ENCODE measurements around the gene FAM241A.
A peak's percentile ranks its signal among the peaks of the same experiment; 100 is the strongest.
"Not testable (repeated sequence)": the region's sequence is repeated elsewhere in the genome, so short reads cannot be mapped to it uniquely, and the experiment has no call there.

Gene FAM241A
- 8.7 to 89.6 reads per million in 2 experiments for total RNA-seq

GRCh38 chr4:112145326-112145789 lies at the start of gene FAM241A:
Gene FAM241A (plus strand): TSS chr4:112145454. CDS start chr4:112145581, 127 bp downstream.
- peak; percentile 83 for DNase-seq (ENCODE audit: low read depth)

- DNase-seq (ENCODE audit: low read depth) = no peak
Measured at GRCh38 chr4:112098841-112099530, 46.3 kb upstream of the FAM241A start.

GRCh38 chr4:112099701-112100297 lies 45.5 kb upstream of the FAM241A start:
- no peak for DNase-seq (ENCODE audit: low read depth)

GRCh38 chr4:112102875-112103370 lies 42.3 kb upstream of the FAM241A start:
- DNase-seq (ENCODE audit: low read depth) = no peak

GRCh38 chr4:112105201-112105969 lies 39.9 kb upstream of the FAM241A start:
- DNase-seq (ENCODE audit: low read depth) = no peak

- no peak for DNase-seq (ENCODE audit: low read depth)
Measured at GRCh38 chr4:112109360-112110058, 35.7 kb upstream of the FAM241A start.

GRCh38 chr4:112110059-112110425 lies 35.2 kb upstream of the FAM241A start:
- DNase-seq (ENCODE audit: low read depth) = no peak

- DNase-seq (ENCODE audit: low read depth) = no peak
Measured at GRCh38 chr4:112111306-112111705, 33.9 kb upstream of the FAM241A start.

- DNase-seq (ENCODE audit: low read depth) = not testable (repeated sequence)
Measured at GRCh38 chr4:112112095-112112494, 33.2 kb upstream of the FAM241A start.

GRCh38 chr4:112112590-112113170 lies 32.6 kb upstream of the FAM241A start:
- no peak for DNase-seq (ENCODE audit: low read depth)

GRCh38 chr4:112113864-112114263 lies 31.4 kb upstream of the FAM241A start:
- DNase-seq (ENCODE audit: low read depth) = no peak

GRCh38 chr4:112114452-112114851 lies 30.8 kb upstream of the FAM241A start:
- no peak for DNase-seq (ENCODE audit: low read depth)

GRCh38 chr4:112118742-112119352 lies 26.4 kb upstream of the FAM241A start:
- no peak for DNase-seq (ENCODE audit: low read depth)

GRCh38 chr4:112119353-112119783 lies 25.9 kb upstream of the FAM241A start:
- DNase-seq (ENCODE audit: low read depth) = no peak

GRCh38 chr4:112120021-112120420 lies 25.2 kb upstream of the FAM241A start:
- DNase-seq (ENCODE audit: low read depth) = no peak

- no peak for DNase-seq (ENCODE audit: low read depth)
Measured at GRCh38 chr4:112125416-112125815, 19.8 kb upstream of the FAM241A start.

GRCh38 chr4:112127048-112127637 lies 18.1 kb upstream of the FAM241A start:
- no peak for DNase-seq (ENCODE audit: low read depth)

GRCh38 chr4:112127803-112128202 lies 17.5 kb upstream of the FAM241A start:
- DNase-seq (ENCODE audit: low read depth) = no peak

- DNase-seq (ENCODE audit: low read depth) = no peak
Measured at GRCh38 chr4:112128452-112128851, 16.8 kb upstream of the FAM241A start.

GRCh38 chr4:112130906-112131305 lies 14.3 kb upstream of the FAM241A start:
- no peak for DNase-seq (ENCODE audit: low read depth)

- no peak for DNase-seq (ENCODE audit: low read depth)
Measured at GRCh38 chr4:112136551-112136950, 8.7 kb upstream of the FAM241A start.

Measured in T follicular helper cell (primary cell).